Trophoblast cell (in vitro differentiated cells and primary cell): ENCODE measurements around the gene TMIGD1.

ENCODE experiments used
- DNase-seq, 2 donors: peaks; one replicate each; pipeline ENCODE4 v3.0.0-alpha.2; 2016
- H2AFZ ChIP-seq: 2 replicates; pipeline ENCODE4 v1.6.1; 2013; ENCODE audit warnings: low read length, moderate library complexity, mild to moderate bottlenecking; ENCODE audit not compliant: insufficient read depth, poor library complexity
- H2AK5ac ChIP-seq: 2 replicates; pipeline ENCODE4 v1.6.1; 2013; ENCODE audit warnings: mild to moderate bottlenecking, low read length
- H2BK120ac ChIP-seq: 2 replicates; pipeline ENCODE4 v1.6.1; 2013; ENCODE audit warnings: low read length, mild to moderate bottlenecking, moderate library complexity; ENCODE audit not compliant: insufficient read depth, poor library complexity
- H2BK12ac ChIP-seq: 2 replicates; pipeline ENCODE4 v1.6.1; 2013; ENCODE audit warnings: mild to moderate bottlenecking, low read length, moderate library complexity
- H2BK5ac ChIP-seq: 2 replicates; pipeline ENCODE4 v1.6.1; 2013; ENCODE audit warnings: low read length, low read depth, moderate library complexity, mild to moderate bottlenecking; ENCODE audit not compliant: poor library complexity
- H3K14ac ChIP-seq: 2 replicates; pipeline ENCODE4 v1.6.1; 2013; ENCODE audit warnings: mild to moderate bottlenecking, low read length
- H3K18ac ChIP-seq: 2 replicates; pipeline ENCODE4 v1.6.1; 2013; ENCODE audit warnings: mild to moderate bottlenecking, low read length
- H3K23ac ChIP-seq: 2 replicates; pipeline ENCODE4 v1.6.1; 2013; ENCODE audit warnings: low read length
- H3K27ac ChIP-seq: 2 replicates; pipeline ENCODE4 v1.5.1; 2013; ENCODE audit warnings: low read depth, mild to moderate bottlenecking, inconsistent platforms, low read length, moderate library complexity
- H3K27me3 ChIP-seq: 2 replicates; pipeline ENCODE4 v1.6.1; 2013; ENCODE audit warnings: inconsistent platforms, mild to moderate bottlenecking, low read length, moderate library complexity; ENCODE audit not compliant: insufficient read depth
- H3K36me3 ChIP-seq, 2 experiments: 1 replicate in 1 of 2; 2 replicates in 1 of 2; pipeline ENCODE4 v1.6.1; 2013; ENCODE audit warnings: low read length in 2 of 2, mild to moderate bottlenecking in 2 of 2, moderate library complexity in 1 of 2; ENCODE audit not compliant: insufficient read depth in 2 of 2, control insufficient read depth in 1 of 2
- H3K4ac ChIP-seq: 2 replicates; pipeline ENCODE4 v1.6.1; 2013; ENCODE audit warnings: low read depth, mild to moderate bottlenecking, low read length, moderate library complexity
- H3K4me1 ChIP-seq, 2 experiments: 1 replicate in 1 of 2; 2 replicates in 1 of 2; pipeline ENCODE4 v1.6.1; 2013; ENCODE audit warnings: low read length in 2 of 2, mild to moderate bottlenecking in 2 of 2, moderate library complexity in 1 of 2; ENCODE audit not compliant: insufficient read depth in 2 of 2, control insufficient read depth in 1 of 2
- H3K4me2 ChIP-seq: 2 replicates; pipeline ENCODE4 v1.6.1; 2013; ENCODE audit warnings: inconsistent platforms, mild to moderate bottlenecking, low read length, moderate library complexity
- H3K4me3 ChIP-seq: 2 replicates; pipeline ENCODE4 v1.5.1; 2013; ENCODE audit warnings: mild to moderate bottlenecking, low read depth, low read length, inconsistent platforms
- H3K79me1 ChIP-seq: one replicate; pipeline ENCODE4 v1.6.1; 2013; ENCODE audit warnings: low read length
- H3K79me2 ChIP-seq: 2 replicates; pipeline ENCODE4 v1.6.1; 2013; ENCODE audit warnings: low read length, mild to moderate bottlenecking; ENCODE audit not compliant: control insufficient read depth, insufficient read depth, poor library complexity
- H3K9ac ChIP-seq: 2 replicates; pipeline ENCODE4 v1.6.1; 2013; ENCODE audit warnings: mild to moderate bottlenecking, low read length
- H3K9me3 ChIP-seq: 2 replicates; pipeline ENCODE4 v1.6.1; 2013; ENCODE audit warnings: low read depth, mild to moderate bottlenecking, control low read depth, inconsistent platforms, low read length; ENCODE audit not compliant: insufficient read depth
- H4K12ac ChIP-seq: 2 replicates; pipeline ENCODE4 v1.6.1; 2013; ENCODE audit warnings: low read depth, mild to moderate bottlenecking, low read length, moderate library complexity
- H4K8ac ChIP-seq: 2 replicates; pipeline ENCODE4 v1.6.1; 2013; ENCODE audit warnings: low read depth, mild to moderate bottlenecking, low read length, moderate library complexity
- H4K91ac ChIP-seq: one replicate; pipeline ENCODE4 v1.6.1; 2013; ENCODE audit warnings: low read depth, mild to moderate bottlenecking, low read length, moderate library complexity
- WGBS: extraction: QIAGEN DNeasy Blood & Tissue Kit; methylation state at CpG from one replicate; pipeline ENCODE4 v1.1.7; 2013; ENCODE audit warnings: missing lambda C conversion rate; ENCODE audit not compliant: insufficient read length, insufficient coverage; ENCODE audit errors: extremely low coverage; 5-methylcytosine and 5-hydroxymethylcytosine counted together

TMIGD1 gene

DNA sequence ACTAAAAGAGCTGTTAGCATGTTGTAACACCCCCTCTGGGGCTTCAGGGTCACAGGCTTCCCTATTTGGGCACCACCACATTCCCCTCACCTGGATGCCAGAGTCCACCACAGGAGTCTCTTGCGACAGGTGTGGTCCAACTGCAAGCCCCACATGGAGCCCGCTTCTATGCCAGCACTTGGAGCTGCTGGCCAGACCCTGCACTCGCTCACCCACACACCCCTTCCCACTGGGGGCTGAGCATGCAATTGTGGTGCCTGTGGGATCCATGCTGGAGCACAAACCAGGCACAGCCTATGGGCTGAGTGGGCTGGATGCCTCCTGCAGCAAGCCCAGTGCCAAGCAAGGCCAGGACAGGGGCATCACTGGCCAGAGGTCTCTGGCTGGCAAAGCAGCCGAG is 36.1 kb downstream of the TMIGD1 start:
- Histone ChIP-seq H3K4me3 (peak overlapping the region; percentile 31), H3K79me1 (no peaks in the 10 kb centered on the region), H3K4me1 (no peaks in the 10 kb centered on the region), H3K27me3 (no peaks in the 10 kb centered on the region), H4K8ac (no peak overlapping the region), H4K12ac (no peak overlapping the region), H3K36me3 (no peaks in the 10 kb centered on the region), H3K9ac (no peak overlapping the region), H3K79me2 (no peaks in the 10 kb centered on the region), H3K4me2 (no peak overlapping the region), H2BK5ac (no peak overlapping the region), H3K4ac (no peak overlapping the region), H3K9me3 (no peaks in the 10 kb centered on the region), H2BK120ac (no peak overlapping the region), H3K23ac (no peak overlapping the region), H4K91ac (no peak overlapping the region), H2AK5ac (no peak overlapping the region), H3K27ac (no peak overlapping the region), H2BK12ac (no peak overlapping the region), H3K14ac (no peak overlapping the region), H2AFZ (no peak overlapping the region), H3K18ac (no peak overlapping the region)
- no peak for DNase-seq
- no CpG with 5 or more reads among the region's 4 CpGs for WGBS

GRCh38 chr17:30296499-30297080 is 37.3 kb downstream of the TMIGD1 start:
- WGBS, result no CpG with 5 or more reads among the region's 5 CpGs
- no peaks in the 10 kb centered on the region for H3K27me3 ChIP-seq
- H3K36me3 ChIP-seq, result no peaks in the 10 kb centered on the region
- H3K79me1 ChIP-seq, result peaks cover 9% of the 10 kb centered on the region
- no peak overlapping the region for H3K4me3 ChIP-seq
- DNase-seq, result peak in 1 of 2 donors; percentile 27
- H3K27ac ChIP-seq, result no peak overlapping the region
- no peak overlapping the region for H3K4ac ChIP-seq
- no peak overlapping the region for H4K8ac ChIP-seq
- no peak overlapping the region for H3K23ac ChIP-seq
- H3K18ac ChIP-seq, result no peak overlapping the region
- H2BK5ac ChIP-seq, result no peak overlapping the region
- no peak overlapping the region for H2BK120ac ChIP-seq
- no peak overlapping the region for H3K14ac ChIP-seq
- no peaks in the 10 kb centered on the region for H3K9me3 ChIP-seq
- no peak overlapping the region for H2AK5ac ChIP-seq
- peaks cover 0 to 4% of the 10 kb centered on the region in 2 experiments for H3K4me1 ChIP-seq
- H3K9ac ChIP-seq, result no peak overlapping the region
- H4K91ac ChIP-seq, result no peak overlapping the region
- no peak overlapping the region for H3K4me2 ChIP-seq
- H2AFZ ChIP-seq, result no peak overlapping the region
- H2BK12ac ChIP-seq, result no peak overlapping the region
- H3K79me2 ChIP-seq, result peaks cover 4% of the 10 kb centered on the region
- no peak overlapping the region for H4K12ac ChIP-seq

DNA sequence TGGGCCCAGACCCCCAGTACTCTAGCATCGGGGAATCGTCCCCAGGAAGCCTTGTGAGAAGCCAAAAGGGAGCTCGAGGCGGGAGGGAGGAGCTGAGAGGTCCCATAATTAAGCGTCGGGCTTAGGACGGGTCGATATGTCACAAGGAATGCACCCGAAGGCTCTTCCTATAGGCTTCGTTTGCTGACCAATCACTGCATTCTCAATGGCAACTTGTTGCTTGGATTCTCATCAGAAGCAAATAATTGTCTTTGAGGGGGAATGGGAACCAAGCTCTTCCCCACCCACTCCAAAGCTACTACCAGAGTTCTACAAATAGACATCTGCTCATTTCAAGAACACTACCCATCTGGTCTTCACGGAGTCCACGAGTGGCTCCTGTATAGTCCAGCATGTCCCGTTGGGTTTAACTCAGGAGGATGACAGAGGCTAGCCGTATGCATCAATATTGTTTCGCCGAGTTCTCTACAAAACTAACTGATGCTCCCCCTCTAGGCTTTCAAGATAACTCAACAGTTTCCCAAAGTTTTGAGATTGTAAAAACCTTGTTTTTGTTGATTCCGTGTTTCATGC is 41.5 kb downstream of the TMIGD1 start:
- H3K79me1 ChIP-seq, result peaks cover 12% of the 10 kb centered on the region

GRCh38 chr17:30291543-30292285 is 42.1 kb downstream of the TMIGD1 start, which contains the start of gene BLMH:
Gene BLMH (minus strand): TSS chr17:30291944. CDS start chr17:30291819, 125 bp downstream.
- H3K79me2 ChIP-seq, result peaks cover 5% of the 10 kb centered on the region
- H3K79me1 ChIP-seq, result peaks cover 12% of the 10 kb centered on the region
- H3K4ac ChIP-seq, result peak within 1 kb of the TSS; percentile 81
- H2BK120ac ChIP-seq, result peak within 1 kb of the TSS; percentile 89
- H3K18ac ChIP-seq, result peak within 1 kb of the TSS; percentile 97
- WGBS, result no CpG with 5 or more reads among the region's 89 CpGs
- peak within 1 kb of the TSS; percentile 73 for H3K27ac ChIP-seq
- H3K9me3 ChIP-seq, result no peaks in the 10 kb centered on the region
- peak within 1 kb of the TSS; percentile 54 for H2AK5ac ChIP-seq
- H2AFZ ChIP-seq, result peak within 1 kb of the TSS; percentile 91
- H4K91ac ChIP-seq, result peak within 1 kb of the TSS; percentile 88
- H4K8ac ChIP-seq, result peak within 1 kb of the TSS; percentile 97
- peak; percentile 64 to 82 for DNase-seq
- peak within 1 kb of the TSS; percentile 85 for H3K9ac ChIP-seq
- H4K12ac ChIP-seq, result peak within 1 kb of the TSS; percentile 60
- peaks cover 0 to 4% of the 10 kb centered on the region in 2 experiments for H3K4me1 ChIP-seq
- H3K27me3 ChIP-seq, result no peaks in the 10 kb centered on the region
- peak within 1 kb of the TSS; percentile 85 for H3K4me3 ChIP-seq
- H3K36me3 ChIP-seq, result peaks cover 9 to 10% of the 10 kb centered on the region in 2 experiments
- peak within 1 kb of the TSS; percentile 82 for H3K4me2 ChIP-seq
- H2BK5ac ChIP-seq, result peak within 1 kb of the TSS; percentile 92
- peak within 1 kb of the TSS; percentile 30 for H2BK12ac ChIP-seq
- no peak within 1 kb of the TSS for H3K23ac ChIP-seq
- peak within 1 kb of the TSS; percentile 90 for H3K14ac ChIP-seq

More for the DNA sequence above, 41.5 kb downstream of the TMIGD1 start:
- no CpG with 5 or more reads among the region's 17 CpGs for WGBS
- peak overlapping the region; percentile 69 for H3K4me2 ChIP-seq
- no peaks in the 10 kb centered on the region for H3K27me3 ChIP-seq
- peak; percentile 37 to 59 for DNase-seq
- H3K18ac ChIP-seq, result peak overlapping the region; percentile 97
- peak overlapping the region; percentile 85 for H3K4me3 ChIP-seq
- peak overlapping the region; percentile 5 for H2BK12ac ChIP-seq
- H3K4me1 ChIP-seq, result peaks cover 0 to 4% of the 10 kb centered on the region in 2 experiments
- peak overlapping the region; percentile 90 for H3K14ac ChIP-seq
- peaks cover 5% of the 10 kb centered on the region for H3K79me2 ChIP-seq
- H3K36me3 ChIP-seq, result peaks cover 6 to 7% of the 10 kb centered on the region in 2 experiments
- H3K9me3 ChIP-seq, result no peaks in the 10 kb centered on the region
- H4K8ac ChIP-seq, result peak overlapping the region; percentile 97
- peak overlapping the region; percentile 81 for H3K4ac ChIP-seq
- peak overlapping the region; percentile 92 for H2BK5ac ChIP-seq
- H3K9ac ChIP-seq, result peak overlapping the region; percentile 79
- no peak overlapping the region for H3K23ac ChIP-seq
- peak overlapping the region; percentile 54 for H2AK5ac ChIP-seq
- peak overlapping the region; percentile 89 for H2BK120ac ChIP-seq
- peak overlapping the region; percentile 73 for H3K27ac ChIP-seq
- H4K91ac ChIP-seq, result peak overlapping the region; percentile 88
- peak overlapping the region; percentile 91 for H2AFZ ChIP-seq
- H4K12ac ChIP-seq, result peak overlapping the region; percentile 49
